ENCODE measurements around the gene RCAN2. TPM values are rescaled to one million over a fixed set of nuclear protein-coding genes. Genes with fewer than 3 reads are reported as not detected.

RCAN2 gene
- total RNA-seq, 1 experiment from 2014 or later = 0.44 TPM

DNA sequence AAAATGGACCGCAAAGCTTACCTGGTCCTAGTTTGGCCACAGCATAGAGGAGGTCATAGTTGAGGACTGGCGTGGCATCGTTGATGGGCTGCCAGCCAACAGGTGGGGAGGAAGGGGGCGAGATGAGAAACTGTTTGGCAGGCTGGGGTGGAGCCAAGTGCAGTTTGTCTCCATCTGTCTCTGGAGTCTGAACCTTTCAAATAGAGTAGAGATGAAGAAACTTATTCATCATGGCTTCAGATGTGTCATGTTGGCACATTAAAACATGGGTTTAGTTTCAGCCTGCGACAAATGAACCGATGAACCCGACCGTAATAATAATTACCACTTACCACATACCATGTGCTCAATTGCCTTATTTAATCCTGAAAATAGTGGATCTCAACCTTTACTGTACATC lies 244.5 kb downstream of the RCAN2 start:
- H3K27me3 ChIP-seq (ENCODE audit: insufficient read depth, low read depth) = no peaks in the 10 kb centered on the region
- TF ChIP-seq, protein P1, sequence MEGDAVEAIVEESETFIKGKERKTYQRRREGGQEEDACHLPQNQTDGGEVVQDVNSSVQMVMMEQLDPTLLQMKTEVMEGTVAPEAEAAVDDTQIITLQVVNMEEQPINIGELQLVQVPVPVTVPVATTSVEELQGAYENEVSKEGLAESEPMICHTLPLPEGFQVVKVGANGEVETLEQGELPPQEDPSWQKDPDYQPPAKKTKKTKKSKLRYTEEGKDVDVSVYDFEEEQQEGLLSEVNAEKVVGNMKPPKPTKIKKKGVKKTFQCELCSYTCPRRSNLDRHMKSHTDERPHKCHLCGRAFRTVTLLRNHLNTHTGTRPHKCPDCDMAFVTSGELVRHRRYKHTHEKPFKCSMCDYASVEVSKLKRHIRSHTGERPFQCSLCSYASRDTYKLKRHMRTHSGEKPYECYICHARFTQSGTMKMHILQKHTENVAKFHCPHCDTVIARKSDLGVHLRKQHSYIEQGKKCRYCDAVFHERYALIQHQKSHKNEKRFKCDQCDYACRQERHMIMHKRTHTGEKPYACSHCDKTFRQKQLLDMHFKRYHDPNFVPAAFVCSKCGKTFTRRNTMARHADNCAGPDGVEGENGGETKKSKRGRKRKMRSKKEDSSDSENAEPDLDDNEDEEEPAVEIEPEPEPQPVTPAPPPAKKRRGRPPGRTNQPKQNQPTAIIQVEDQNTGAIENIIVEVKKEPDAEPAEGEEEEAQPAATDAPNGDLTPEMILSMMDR (conservative IDR thresholded peaks at IDR 0.05) = no peak
- no peak for TF ChIP-seq EZH2 (IDR thresholded peaks at IDR 0.05; ENCODE audit: low read depth)

DNA sequence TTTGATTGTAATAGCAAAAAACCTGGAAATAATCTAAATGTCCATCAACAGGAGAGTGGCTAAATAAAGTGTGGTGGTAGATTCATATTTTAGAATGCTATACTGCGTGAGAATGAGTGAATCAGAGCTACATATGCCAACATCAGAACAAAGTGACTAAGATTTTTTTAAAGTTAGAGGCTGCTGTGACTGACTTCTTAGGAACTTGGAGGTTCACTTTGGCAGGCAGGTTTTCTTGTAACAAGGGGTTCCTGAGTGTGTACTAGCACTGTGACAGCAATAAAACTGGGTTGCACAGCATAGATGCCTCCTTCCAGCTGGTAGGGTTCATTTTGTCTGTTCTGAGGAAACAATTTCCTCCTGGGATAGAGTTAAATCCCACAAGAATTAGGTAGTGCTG lies 245.2 kb downstream of the RCAN2 start:
- BruUV-seq (replicated peaks) = no TSS peak
- H3K4me1 ChIP-seq (replicated peaks; ENCODE audit: insufficient read depth) = no peaks in the 10 kb centered on the region
- H3K27me3 ChIP-seq (ENCODE audit: insufficient read depth, low read depth) = no peaks in the 10 kb centered on the region
- H3K9me2 ChIP-seq (ENCODE audit: insufficient read depth) = no peaks in the 10 kb centered on the region
- CTCF ChIA-PET = no interaction called here
- H3F3A ChIP-seq (ENCODE audit: insufficient read depth, low read depth) = no peaks in the 10 kb centered on the region
- no peak overlapping the region for H2AFZ ChIP-seq
- H3K27ac ChIP-seq = no peak overlapping the region
- POLR2A ChIA-PET (ENCODE audit: unreplicated experiment) = no interaction called here
- no peak overlapping the region for H3K4me2 ChIP-seq
- no peaks in the 10 kb centered on the region for H3K9me3 ChIP-seq (ENCODE audit: insufficient read depth, low read depth)
- TF ChIP-seq, protein P1 (conservative IDR thresholded peaks at IDR 0.05) = no peak
- no peak for TF ChIP-seq EZH2 (IDR thresholded peaks at IDR 0.05; ENCODE audit: low read depth)
- H3K79me2 ChIP-seq (ENCODE audit: low read depth) = no peaks in the 10 kb centered on the region
- H3K36me3 ChIP-seq (ENCODE audit: low read depth) = no peaks in the 10 kb centered on the region
- intact Hi-C loops (cut with micrococcal nuclease; ENCODE audit: unreplicated experiment) = no loop called here
- no peaks in the 10 kb centered on the region for H4K20me1 ChIP-seq (ENCODE audit: insufficient read depth)
- H3K4me3 ChIP-seq = no peak overlapping the region
- no peak for DNase-seq

More for the DNA sequence above, 244.5 kb downstream of the RCAN2 start:
- no peaks in the 10 kb centered on the region for H3K36me3 ChIP-seq (ENCODE audit: low read depth)
- no peak overlapping the region for H3K27ac ChIP-seq
- no TSS peak for BruUV-seq (replicated peaks)
- no peak overlapping the region for H3K4me2 ChIP-seq
- CTCF ChIA-PET = no interaction called here
- POLR2A ChIA-PET (ENCODE audit: unreplicated experiment) = no interaction called here
- no peaks in the 10 kb centered on the region for H3K9me3 ChIP-seq (ENCODE audit: insufficient read depth, low read depth)
- no peak overlapping the region for H3K4me3 ChIP-seq
- H3F3A ChIP-seq (ENCODE audit: insufficient read depth, low read depth) = no peaks in the 10 kb centered on the region
- H4K20me1 ChIP-seq (ENCODE audit: insufficient read depth) = no peaks in the 10 kb centered on the region
- H3K79me2 ChIP-seq (ENCODE audit: low read depth) = no peaks in the 10 kb centered on the region
- no peak overlapping the region for H2AFZ ChIP-seq
- intact Hi-C loops (cut with micrococcal nuclease; ENCODE audit: unreplicated experiment) = no loop called here
- H3K9me2 ChIP-seq (ENCODE audit: insufficient read depth) = no peaks in the 10 kb centered on the region
- DNase-seq = no peak
- H3K4me1 ChIP-seq (replicated peaks; ENCODE audit: insufficient read depth) = no peaks in the 10 kb centered on the region

DNA sequence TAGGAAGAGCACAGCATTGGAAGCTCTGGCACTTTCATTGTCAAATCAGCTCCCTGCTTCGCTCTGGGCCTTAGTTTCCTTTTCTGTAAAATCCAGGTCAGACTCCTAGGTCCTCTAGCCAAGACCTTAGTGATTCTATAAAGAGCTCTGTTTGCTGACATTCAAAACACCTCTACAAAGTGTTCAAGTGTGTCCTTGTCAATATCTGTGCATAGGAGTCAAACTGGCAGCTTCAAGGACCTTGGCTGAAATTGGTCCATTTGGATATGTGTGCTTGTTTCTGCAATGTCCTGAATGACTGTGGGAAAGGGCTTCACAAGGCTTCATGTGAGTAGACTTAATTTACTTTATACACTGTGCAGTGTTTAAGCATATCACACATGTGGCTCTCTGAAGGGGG lies 246.6 kb downstream of the RCAN2 start:
- Histone ChIP-seq H3K4me3 (no peak overlapping the region), H3K79me2 (ENCODE audit: low read depth) (no peaks in the 10 kb centered on the region), H3K4me2 (no peak overlapping the region), H2AFZ (no peak overlapping the region), H3K36me3 (ENCODE audit: low read depth) (no peaks in the 10 kb centered on the region), H3K9me3 (ENCODE audit: insufficient read depth, low read depth) (no peaks in the 10 kb centered on the region), H3K4me1 (replicated peaks; ENCODE audit: insufficient read depth) (no peaks in the 10 kb centered on the region), H4K20me1 (ENCODE audit: insufficient read depth) (no peaks in the 10 kb centered on the region), H3K27me3 (ENCODE audit: insufficient read depth, low read depth) (no peaks in the 10 kb centered on the region), H3K27ac (no peak overlapping the region), H3F3A (ENCODE audit: insufficient read depth, low read depth) (no peaks in the 10 kb centered on the region), H3K9me2 (ENCODE audit: insufficient read depth) (no peaks in the 10 kb centered on the region)
- intact Hi-C loops (cut with micrococcal nuclease; ENCODE audit: unreplicated experiment) = no loop called here
- ChIA-PET POLR2A (ENCODE audit: unreplicated experiment) (no interaction called here), CTCF (no interaction called here)
- TF ChIP-seq, protein P1 (conservative IDR thresholded peaks at IDR 0.05) = no peak
- no peak for TF ChIP-seq EZH2 (IDR thresholded peaks at IDR 0.05; ENCODE audit: low read depth)
- DNase-seq = no peak
- BruUV-seq (replicated peaks) = no TSS peak

All from PC-9 (cell line).